Liver (tissue), 9 donors: ENCODE results near the gene CHAF1B. TPM values are rescaled to one million over a fixed set of nuclear protein-coding genes. Genes with fewer than 3 reads are reported as not detected.

Experiments used
- DNase-seq: peaks from one replicate; pipeline ENCODE4 v3.0.0-alpha.2; 2017; ENCODE audit warnings: low spot score
- H3K27ac ChIP-seq, 2 donors: one replicate each; pipeline ENCODE4 v1.7.0; 2013; ENCODE audit warnings: inconsistent platforms in 2 of 2, low read length in 2 of 2, control low read depth in 1 of 2, low read depth in 1 of 2, mild to moderate bottlenecking in 1 of 2
- H3K27me3 ChIP-seq, 4 donors: one replicate each; pipeline versions ENCODE4 v1.6.1 to v1.7.0; 2013; ENCODE audit warnings: low read length in 3 of 4, inconsistent platforms in 1 of 4, mild to moderate bottlenecking in 1 of 4, moderate library complexity in 1 of 4; ENCODE audit not compliant: control insufficient read depth in 4 of 4, insufficient read depth in 4 of 4
- H3K36me3 ChIP-seq, 4 donors: one replicate each; pipeline versions ENCODE4 v1.6.1 to v1.7.0; 2013; ENCODE audit warnings: low read length in 3 of 4, mild to moderate bottlenecking in 3 of 4, low read depth in 1 of 4, moderate library complexity in 1 of 4; ENCODE audit not compliant: control insufficient read depth in 4 of 4, insufficient read depth in 3 of 4
- H3K4me1 ChIP-seq, 4 donors: one replicate each; pipeline versions ENCODE4 v1.6.1 to v1.7.0; 2013; ENCODE audit warnings: low read length in 3 of 4, mild to moderate bottlenecking in 3 of 4, moderate library complexity in 1 of 4; ENCODE audit not compliant: control insufficient read depth in 4 of 4, insufficient read depth in 4 of 4
- H3K4me3 ChIP-seq, 3 donors: one replicate each; pipeline versions ENCODE4 v1.6.1 to v1.7.0; 2013; ENCODE audit warnings: low read length in 3 of 3, control low read depth in 1 of 3, low read depth in 1 of 3, mild to moderate bottlenecking in 1 of 3
- H3K9ac ChIP-seq, 2 donors: one replicate each; pipeline ENCODE4 v1.7.0; 2013; ENCODE audit warnings: low read length in 2 of 2, mild to moderate bottlenecking in 2 of 2, moderate library complexity in 2 of 2, control low read depth in 1 of 2, low read depth in 1 of 2
- H3K9me3 ChIP-seq, 4 donors: one replicate each; pipeline versions ENCODE4 v1.6.1 to v1.7.0; 2013; ENCODE audit warnings: low read length in 3 of 4; ENCODE audit not compliant: control insufficient read depth in 4 of 4
- ATF3 ChIP-seq: IDR thresholded peaks from 2 replicates; pipeline ENCODE4 v1.6.1; 2016; ENCODE audit warnings: antibody characterized with exemption
- FOXA1 ChIP-seq: IDR thresholded peaks from 2 replicates; pipeline ENCODE4 v1.6.1; 2016; ENCODE audit warnings: antibody characterized with exemption
- FOXA2 ChIP-seq: IDR thresholded peaks from 2 replicates; pipeline ENCODE4 v1.6.1; 2016; ENCODE audit warnings: antibody characterized with exemption
- GABPA ChIP-seq, 2 donors: IDR thresholded peaks in 1 of 2; conservative IDR thresholded peaks in 1 of 2; 2 replicates each; pipeline ENCODE4 v1.6.1; 2016; ENCODE audit warnings: antibody characterized with exemption in 2 of 2, mild to moderate bottlenecking in 1 of 2, moderate library complexity in 1 of 2
- HNF4A ChIP-seq, 2 donors: conservative IDR thresholded peaks; 2 replicates each; pipeline ENCODE4 v1.6.1; 2016; ENCODE audit warnings: antibody characterized with exemption in 2 of 2, mild to moderate bottlenecking in 2 of 2
- HNF4G ChIP-seq: IDR thresholded peaks from 2 replicates; pipeline ENCODE4 v1.6.1; 2016; ENCODE audit warnings: antibody characterized with exemption
- MAX ChIP-seq: IDR thresholded peaks from 2 replicates; pipeline ENCODE4 v1.6.1; 2016; ENCODE audit warnings: antibody characterized with exemption
- NR2F2 ChIP-seq: IDR thresholded peaks from 2 replicates; pipeline ENCODE4 v1.6.1; 2016; ENCODE audit warnings: antibody characterized with exemption
- RAD21 ChIP-seq, 2 donors: IDR thresholded peaks; 2 replicates each; pipeline ENCODE4 v1.6.1; 2016; ENCODE audit warnings: antibody characterized with exemption in 2 of 2, mild to moderate bottlenecking in 2 of 2
- REST ChIP-seq: IDR thresholded peaks from 2 replicates; pipeline ENCODE4 v1.6.1; 2016; ENCODE audit warnings: antibody characterized with exemption, mild to moderate bottlenecking
- RXRA ChIP-seq, 2 donors: IDR thresholded peaks; 2 replicates each; pipeline ENCODE4 v1.6.1; 2017 to 2018; ENCODE audit warnings: antibody characterized with exemption in 2 of 2, mild to moderate bottlenecking in 1 of 2
- SP1 ChIP-seq: IDR thresholded peaks from 2 replicates; pipeline ENCODE4 v1.6.1; 2018; ENCODE audit warnings: antibody characterized with exemption, mild to moderate bottlenecking
- TAF1 ChIP-seq: conservative IDR thresholded peaks from 2 replicates; pipeline ENCODE4 v1.6.1; 2016; ENCODE audit warnings: antibody characterized with exemption, mild to moderate bottlenecking
- WGBS: extraction: QIAGEN DNeasy Blood & Tissue Kit; methylation state at CpG from one replicate; pipeline ENCODE4 v1.1.7; 2013; 5-methylcytosine and 5-hydroxymethylcytosine counted together
- polyA plus RNA-seq, 2 donors: library from polyadenylated mRNA; stranded (reverse) in 1 of 2; unstranded in 1 of 2; fragments of 200-250 nt in 1 of 2; fragments of >200 nt in 1 of 2; fragmentation: Nextera tagmentation in 1 of 2; extraction: Ambion mirVana in 1 of 2; gene quantifications; one replicate each; pipeline versions ENCODE4 v1.2.1 to v1.2.3, GENCODE V29; 2013 to 2015
- total RNA-seq, 2 donors: library from RNA; depleted of rRNA; stranded (reverse); fragments of >200 nt; gene quantifications; one replicate each; pipeline ENCODE4 v1.2.3, GENCODE V29; 2014
- TF ChIP-seq, protein P1 (sequence below): IDR thresholded peaks from 2 replicates; pipeline ENCODE4 v1.6.1; 2016; ENCODE audit warnings: antibody characterized with exemption
- TF ChIP-seq, protein P2 (sequence below): fragments of 150-350 bp; IDR thresholded peaks from 2 replicates; pipeline ENCODE4 v1.5.1; 2017; ENCODE audit warnings: improper control_type of control experiment, low read depth, low read length; ENCODE audit not compliant: missing input control
- donor health status: healthy.
- donor health status: healthy.
- donor health status: healthy.
- donor health status: healthy.
- donor health status: healthy.

The CHAF1B gene
- total and polyA plus RNA-seq, 4 donors, result 0.33 to 2.7 (median 0.49) TPM

DNA sequence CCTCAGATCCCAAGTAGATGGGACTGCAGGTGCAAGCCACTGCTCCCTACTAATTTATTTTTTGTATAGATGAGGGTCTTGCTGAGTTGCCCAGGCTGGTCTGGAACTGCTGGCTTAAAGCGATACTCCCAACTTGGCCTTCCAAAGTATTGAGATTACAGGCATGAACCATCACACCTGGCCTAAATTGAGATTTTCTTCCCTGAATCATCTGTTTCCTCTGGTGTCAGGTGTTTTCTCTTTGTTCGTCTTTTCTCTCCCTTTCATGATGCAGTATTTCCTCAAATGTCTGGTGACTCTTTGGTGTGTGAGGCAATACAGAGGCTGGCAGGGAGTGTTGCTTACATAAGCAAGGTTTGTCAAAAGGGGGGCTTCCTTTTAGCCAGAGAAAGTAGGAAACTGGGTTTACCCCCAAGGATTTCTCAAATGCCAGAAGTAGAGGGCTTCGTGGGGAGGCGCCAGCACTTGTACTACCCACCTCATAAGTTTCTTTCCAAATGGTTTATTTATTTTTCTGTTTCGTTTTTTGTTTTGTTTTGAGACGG lies 67.2 kb downstream of the CHAF1B start (continued):
- TF ChIP-seq, protein P1, sequence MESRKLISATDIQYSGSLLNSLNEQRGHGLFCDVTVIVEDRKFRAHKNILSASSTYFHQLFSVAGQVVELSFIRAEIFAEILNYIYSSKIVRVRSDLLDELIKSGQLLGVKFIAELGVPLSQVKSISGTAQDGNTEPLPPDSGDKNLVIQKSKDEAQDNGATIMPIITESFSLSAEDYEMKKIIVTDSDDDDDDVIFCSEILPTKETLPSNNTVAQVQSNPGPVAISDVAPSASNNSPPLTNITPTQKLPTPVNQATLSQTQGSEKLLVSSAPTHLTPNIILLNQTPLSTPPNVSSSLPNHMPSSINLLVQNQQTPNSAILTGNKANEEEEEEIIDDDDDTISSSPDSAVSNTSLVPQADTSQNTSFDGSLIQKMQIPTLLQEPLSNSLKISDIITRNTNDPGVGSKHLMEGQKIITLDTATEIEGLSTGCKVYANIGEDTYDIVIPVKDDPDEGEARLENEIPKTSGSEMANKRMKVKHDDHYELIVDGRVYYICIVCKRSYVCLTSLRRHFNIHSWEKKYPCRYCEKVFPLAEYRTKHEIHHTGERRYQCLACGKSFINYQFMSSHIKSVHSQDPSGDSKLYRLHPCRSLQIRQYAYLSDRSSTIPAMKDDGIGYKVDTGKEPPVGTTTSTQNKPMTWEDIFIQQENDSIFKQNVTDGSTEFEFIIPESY, result no peak

DNA sequence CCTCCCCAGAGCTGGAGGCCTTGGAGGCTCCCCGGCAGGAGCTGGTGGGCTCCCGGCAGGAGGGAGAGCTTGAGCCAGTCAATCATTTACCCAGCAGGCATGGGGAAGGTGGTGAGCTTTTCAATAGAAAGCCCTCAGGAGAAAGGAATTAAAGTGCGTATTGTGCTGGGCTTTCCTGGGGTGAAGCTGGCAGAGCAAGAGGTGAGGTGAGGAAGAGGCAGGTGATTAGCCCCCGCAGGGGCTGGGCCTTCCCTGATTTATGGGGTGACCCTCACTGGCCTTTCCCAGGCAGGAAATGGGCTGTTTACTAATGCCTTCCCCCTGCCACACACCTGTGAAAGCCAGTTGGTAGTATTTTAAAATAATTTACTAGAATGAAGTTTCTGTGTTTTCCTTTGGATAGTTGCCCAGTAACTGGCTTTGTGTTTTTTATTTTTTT lies 68.9 kb downstream of the CHAF1B start:
- Histone ChIP-seq H3K27me3 (no peaks in the 10 kb centered on the region), H3K4me3 (no peak overlapping the region), H3K36me3 (no peaks in the 10 kb centered on the region), H3K9me3 (no peaks in the 10 kb centered on the region), H3K4me1 (peaks cover 0 to 4% (median 0%) of the 10 kb centered on the region in 4 donors), H3K9ac (no peak overlapping the region), H3K27ac (no peak overlapping the region)
- 44% methylated on average over 4 of the region's 4 CpGs for WGBS
- TF ChIP-seq FOXA2 (no peak), MAX (no peak), HNF4A (conservative IDR thresholded peaks at IDR 0.05) (no peak), FOXA1 (no peak), ATF3 (no peak), RAD21 (IDR thresholded peaks at IDR 0.05) (no peak), REST (no peak), SP1 (no peak), RXRA (IDR thresholded peaks at IDR 0.05) (no peak), GABPA (IDR thresholded peaks at IDR 0.05 in 1 of 2, conservative IDR thresholded peaks at IDR 0.05 in 1 of 2) (no peak), NR2F2 (no peak), TAF1 (no peak), HNF4G (no peak)
- TF ChIP-seq, protein P1, result no peak
- TF ChIP-seq, protein P2, sequence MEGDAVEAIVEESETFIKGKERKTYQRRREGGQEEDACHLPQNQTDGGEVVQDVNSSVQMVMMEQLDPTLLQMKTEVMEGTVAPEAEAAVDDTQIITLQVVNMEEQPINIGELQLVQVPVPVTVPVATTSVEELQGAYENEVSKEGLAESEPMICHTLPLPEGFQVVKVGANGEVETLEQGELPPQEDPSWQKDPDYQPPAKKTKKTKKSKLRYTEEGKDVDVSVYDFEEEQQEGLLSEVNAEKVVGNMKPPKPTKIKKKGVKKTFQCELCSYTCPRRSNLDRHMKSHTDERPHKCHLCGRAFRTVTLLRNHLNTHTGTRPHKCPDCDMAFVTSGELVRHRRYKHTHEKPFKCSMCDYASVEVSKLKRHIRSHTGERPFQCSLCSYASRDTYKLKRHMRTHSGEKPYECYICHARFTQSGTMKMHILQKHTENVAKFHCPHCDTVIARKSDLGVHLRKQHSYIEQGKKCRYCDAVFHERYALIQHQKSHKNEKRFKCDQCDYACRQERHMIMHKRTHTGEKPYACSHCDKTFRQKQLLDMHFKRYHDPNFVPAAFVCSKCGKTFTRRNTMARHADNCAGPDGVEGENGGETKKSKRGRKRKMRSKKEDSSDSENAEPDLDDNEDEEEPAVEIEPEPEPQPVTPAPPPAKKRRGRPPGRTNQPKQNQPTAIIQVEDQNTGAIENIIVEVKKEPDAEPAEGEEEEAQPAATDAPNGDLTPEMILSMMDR, result no peak
- no peak for DNase-seq
